Measurements from ENCODE around the gene SOD2. TPM values are rescaled to one million over a fixed set of nuclear protein-coding genes. Genes with fewer than 3 reads are reported as not detected.
A peak's percentile ranks its signal among the peaks of the same experiment; 100 is the strongest.

SOD2 gene
- total RNA-seq, 3 donors from 2014 or later, result 286 to 462 (median 400) TPM

DNA sequence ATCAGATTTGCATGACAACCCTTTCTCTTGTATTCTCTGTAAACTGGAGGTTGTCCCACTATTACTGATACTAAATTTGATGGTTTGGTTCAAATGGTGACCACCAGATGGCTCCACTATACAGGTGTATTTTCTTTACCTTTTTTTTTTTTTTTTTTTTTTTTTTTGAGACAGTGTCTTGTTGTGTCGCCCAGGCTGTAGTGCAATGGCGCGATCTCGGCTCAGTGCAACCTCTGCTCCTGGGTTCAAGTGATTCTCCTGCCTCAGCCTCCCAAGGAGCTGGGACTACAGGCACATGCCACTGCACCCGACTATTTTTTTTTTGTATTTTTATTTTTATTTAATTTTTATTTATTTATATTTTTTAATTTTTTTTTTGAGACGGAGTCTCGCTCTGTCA is 27.7 kb upstream of the SOD2 start:
- ATAC-seq (peak; percentile 60), DNase-seq (peak in 1 of 3 donors; percentile 81)
- Histone ChIP-seq H3K4me1 (ENCODE audit: low read depth) (no peaks in the 10 kb centered on the region), H3K36me3 (ENCODE audit: low read depth) (no peaks in the 10 kb centered on the region), H3K4me3 (no peak overlapping the region), H3K9me3 (no peaks in the 10 kb centered on the region)
- TF ChIP-seq, protein P1, sequence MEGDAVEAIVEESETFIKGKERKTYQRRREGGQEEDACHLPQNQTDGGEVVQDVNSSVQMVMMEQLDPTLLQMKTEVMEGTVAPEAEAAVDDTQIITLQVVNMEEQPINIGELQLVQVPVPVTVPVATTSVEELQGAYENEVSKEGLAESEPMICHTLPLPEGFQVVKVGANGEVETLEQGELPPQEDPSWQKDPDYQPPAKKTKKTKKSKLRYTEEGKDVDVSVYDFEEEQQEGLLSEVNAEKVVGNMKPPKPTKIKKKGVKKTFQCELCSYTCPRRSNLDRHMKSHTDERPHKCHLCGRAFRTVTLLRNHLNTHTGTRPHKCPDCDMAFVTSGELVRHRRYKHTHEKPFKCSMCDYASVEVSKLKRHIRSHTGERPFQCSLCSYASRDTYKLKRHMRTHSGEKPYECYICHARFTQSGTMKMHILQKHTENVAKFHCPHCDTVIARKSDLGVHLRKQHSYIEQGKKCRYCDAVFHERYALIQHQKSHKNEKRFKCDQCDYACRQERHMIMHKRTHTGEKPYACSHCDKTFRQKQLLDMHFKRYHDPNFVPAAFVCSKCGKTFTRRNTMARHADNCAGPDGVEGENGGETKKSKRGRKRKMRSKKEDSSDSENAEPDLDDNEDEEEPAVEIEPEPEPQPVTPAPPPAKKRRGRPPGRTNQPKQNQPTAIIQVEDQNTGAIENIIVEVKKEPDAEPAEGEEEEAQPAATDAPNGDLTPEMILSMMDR (IDR thresholded peaks at IDR 0.05), result no peak
- intact Hi-C loops (cut with DNase I, micrococcal nuclease), result no loop called here

DNA sequence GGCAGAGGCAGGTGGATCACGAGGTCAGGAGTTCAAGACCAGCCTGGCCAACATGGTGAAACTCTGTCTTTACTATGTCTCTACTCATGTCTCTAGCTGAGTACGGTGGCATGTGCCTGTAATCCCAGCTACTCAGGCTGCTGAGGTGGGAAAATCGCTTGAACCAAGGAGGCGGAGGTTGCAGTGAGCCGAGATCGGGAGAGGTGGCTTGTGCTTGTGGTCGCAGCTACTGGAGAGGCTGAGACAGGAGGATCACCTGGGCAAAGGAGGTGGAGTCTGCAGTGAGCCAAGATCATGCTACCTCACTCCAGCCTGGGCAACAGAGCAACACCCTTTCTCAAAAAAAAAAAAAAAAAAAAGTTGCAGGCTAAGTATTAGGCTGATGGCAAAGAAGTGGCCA is 26.2 kb upstream of the SOD2 start:
- no peak overlapping the region for H3K4me3 ChIP-seq
- DNase-seq, result no peak
- intact Hi-C loops (cut with DNase I, micrococcal nuclease), result no loop called here
- H3K9me3 ChIP-seq, result no peaks in the 10 kb centered on the region
- H3K36me3 ChIP-seq (ENCODE audit: low read depth), result no peaks in the 10 kb centered on the region
- TF ChIP-seq, protein P1 (IDR thresholded peaks at IDR 0.05), result no peak
- ATAC-seq, result no peak
- peaks cover 5% of the 10 kb centered on the region for H3K4me1 ChIP-seq (ENCODE audit: low read depth)

DNA sequence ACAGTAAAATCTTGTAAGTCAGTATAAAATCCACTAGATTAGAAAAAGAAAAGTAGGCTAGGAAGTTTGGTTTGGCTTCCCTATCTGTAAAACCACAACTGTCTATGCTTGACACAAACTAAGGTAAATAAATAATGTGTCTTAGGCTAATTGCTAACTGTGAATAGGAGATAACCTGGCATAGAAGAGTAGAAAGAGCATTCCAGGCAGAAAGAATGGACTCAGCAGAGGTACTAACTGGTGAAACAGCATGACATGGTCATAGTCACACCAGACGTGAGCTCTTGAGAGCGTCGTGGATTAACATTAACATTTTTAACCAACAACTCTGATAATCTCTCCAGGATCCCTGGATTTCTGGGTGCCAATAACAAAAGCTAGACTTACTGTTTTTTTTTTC is 25.6 kb upstream of the SOD2 start:
- DNase-seq, result no peak
- H3K4me3 ChIP-seq, result no peak overlapping the region
- no peaks in the 10 kb centered on the region for H3K9me3 ChIP-seq
- TF ChIP-seq, protein P1 (IDR thresholded peaks at IDR 0.05), result no peak
- intact Hi-C loops (cut with DNase I, micrococcal nuclease), result no loop called here
- H3K36me3 ChIP-seq (ENCODE audit: low read depth), result no peaks in the 10 kb centered on the region
- no peak for ATAC-seq
- peaks cover 5% of the 10 kb centered on the region for H3K4me1 ChIP-seq (ENCODE audit: low read depth)

GRCh38 chr6:159716247-159717096 is 23.4 kb upstream of the SOD2 start:
- ATAC-seq (peak; percentile 75), DNase-seq (no peak)
- H3K9me3 ChIP-seq, result no peaks in the 10 kb centered on the region
- intact Hi-C loops (cut with DNase I, micrococcal nuclease), result no loop called here
- no peaks in the 10 kb centered on the region for H3K36me3 ChIP-seq (ENCODE audit: low read depth)
- H3K4me3 ChIP-seq, result no peak overlapping the region
- TF ChIP-seq, protein P1 (IDR thresholded peaks at IDR 0.05), result no peak
- peaks cover 5% of the 10 kb centered on the region for H3K4me1 ChIP-seq (ENCODE audit: low read depth)

DNA sequence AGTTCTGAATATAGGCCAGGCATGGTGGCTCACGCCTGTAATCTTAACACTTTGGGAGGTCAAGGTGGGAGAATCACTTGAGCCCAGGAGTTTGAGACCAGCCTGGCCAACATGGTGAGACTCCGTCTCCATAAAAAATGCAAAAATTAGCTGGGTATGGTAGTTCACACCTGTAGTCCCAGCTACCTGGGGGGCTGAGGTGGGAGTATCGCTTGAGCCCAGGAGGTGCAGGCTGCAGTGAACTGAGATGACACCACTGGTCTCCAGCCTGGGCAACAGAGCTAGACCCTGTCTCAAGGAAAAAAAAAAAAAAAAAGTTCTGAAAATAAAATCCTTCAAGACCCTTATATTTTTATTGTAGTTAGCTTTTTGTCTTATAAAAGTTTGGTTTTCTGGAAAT is 22.6 kb upstream of the SOD2 start:
- H3K36me3 ChIP-seq (ENCODE audit: low read depth), result no peaks in the 10 kb centered on the region
- no peak overlapping the region for H3K4me3 ChIP-seq
- TF ChIP-seq, protein P1 (IDR thresholded peaks at IDR 0.05), result no peak
- H3K9me3 ChIP-seq, result no peaks in the 10 kb centered on the region
- no peak for DNase-seq
- no peak for ATAC-seq
- intact Hi-C loops (cut with DNase I, micrococcal nuclease), result no loop called here
- peaks cover 5% of the 10 kb centered on the region for H3K4me1 ChIP-seq (ENCODE audit: low read depth)
